ENCODE measurements around the gene POLR3G. TPM values are rescaled to one million over a fixed set of nuclear protein-coding genes. Genes with fewer than 3 reads are reported as not detected.
A peak's percentile ranks its signal among the peaks of the same experiment; 100 is the strongest.

POLR3G gene
- polyA plus RNA-seq, 1 donor from 2014 or later: 2.7 TPM

DNA sequence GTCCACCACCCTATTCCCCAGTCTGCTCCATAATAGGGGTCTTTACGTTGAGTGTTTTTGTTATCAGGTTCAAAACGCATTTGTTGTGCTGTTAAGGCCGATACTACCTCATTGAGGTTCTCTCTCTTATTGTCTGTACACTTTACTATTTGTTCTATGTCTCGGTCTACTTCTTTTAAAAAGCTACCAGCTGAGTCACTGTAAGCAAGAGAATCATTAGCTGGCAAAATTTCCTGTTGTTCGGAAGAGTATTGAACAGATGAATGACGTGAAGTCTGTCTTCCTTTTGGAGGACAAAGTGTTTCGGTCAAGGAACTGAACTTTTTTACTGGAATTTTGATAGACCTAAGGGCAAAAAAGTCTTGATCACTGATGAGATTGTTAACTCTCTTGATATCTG is 44.4 kb downstream of the POLR3G start:
- H3K4me2 ChIP-seq (ENCODE audit: low read length): no peak overlapping the region
- H3K9me2 ChIP-seq (ENCODE audit: insufficient read depth, low read length): no peaks in the 10 kb centered on the region
- no peak overlapping the region for H3K27ac ChIP-seq (ENCODE audit: low read length)
- no peaks in the 10 kb centered on the region for H3K36me3 ChIP-seq (ENCODE audit: insufficient read depth, low read length)
- H3F3A ChIP-seq (ENCODE audit: insufficient read depth, low read length, poor library complexity, severe bottlenecking): no peaks in the 10 kb centered on the region
- no peaks in the 10 kb centered on the region for H3K27me3 ChIP-seq (ENCODE audit: insufficient read depth, low read depth, low read length)
- no peaks in the 10 kb centered on the region for H3K9me3 ChIP-seq (ENCODE audit: low read length)
- no peaks in the 10 kb centered on the region for H3K79me2 ChIP-seq (replicated peaks; ENCODE audit: insufficient read depth, low read length)
- no peak overlapping the region for H2AFZ ChIP-seq (ENCODE audit: low read depth, low read length)
- TF ChIP-seq, protein P1, sequence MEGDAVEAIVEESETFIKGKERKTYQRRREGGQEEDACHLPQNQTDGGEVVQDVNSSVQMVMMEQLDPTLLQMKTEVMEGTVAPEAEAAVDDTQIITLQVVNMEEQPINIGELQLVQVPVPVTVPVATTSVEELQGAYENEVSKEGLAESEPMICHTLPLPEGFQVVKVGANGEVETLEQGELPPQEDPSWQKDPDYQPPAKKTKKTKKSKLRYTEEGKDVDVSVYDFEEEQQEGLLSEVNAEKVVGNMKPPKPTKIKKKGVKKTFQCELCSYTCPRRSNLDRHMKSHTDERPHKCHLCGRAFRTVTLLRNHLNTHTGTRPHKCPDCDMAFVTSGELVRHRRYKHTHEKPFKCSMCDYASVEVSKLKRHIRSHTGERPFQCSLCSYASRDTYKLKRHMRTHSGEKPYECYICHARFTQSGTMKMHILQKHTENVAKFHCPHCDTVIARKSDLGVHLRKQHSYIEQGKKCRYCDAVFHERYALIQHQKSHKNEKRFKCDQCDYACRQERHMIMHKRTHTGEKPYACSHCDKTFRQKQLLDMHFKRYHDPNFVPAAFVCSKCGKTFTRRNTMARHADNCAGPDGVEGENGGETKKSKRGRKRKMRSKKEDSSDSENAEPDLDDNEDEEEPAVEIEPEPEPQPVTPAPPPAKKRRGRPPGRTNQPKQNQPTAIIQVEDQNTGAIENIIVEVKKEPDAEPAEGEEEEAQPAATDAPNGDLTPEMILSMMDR (IDR thresholded peaks at IDR 0.05; ENCODE audit: poor library complexity, severe bottlenecking): no peak
- TF ChIP-seq RAD21 (conservative IDR thresholded peaks at IDR 0.05) (no peak), POLR2AphosphoS5 (IDR thresholded peaks at IDR 0.05) (no peak), EZH2 (IDR thresholded peaks at IDR 0.05; ENCODE audit: borderline replicate concordance, insufficient read depth, low read length, poor library complexity, severe bottlenecking) (no peak), SMC3 (conservative IDR thresholded peaks at IDR 0.05; ENCODE audit: poor library complexity) (no peak), TAF1 (IDR thresholded peaks at IDR 0.05; ENCODE audit: low read depth) (no peak), MXI1 (conservative IDR thresholded peaks at IDR 0.05; ENCODE audit: poor library complexity, severe bottlenecking) (no peak), REST (IDR thresholded peaks at IDR 0.05; ENCODE audit: borderline replicate concordance) (no peak), EP300 (conservative IDR thresholded peaks at IDR 0.05; ENCODE audit: poor library complexity, severe bottlenecking) (no peak)
- H3K9ac ChIP-seq (ENCODE audit: low read length): no peak overlapping the region
- H4K20me1 ChIP-seq (ENCODE audit: insufficient read depth): no peaks in the 10 kb centered on the region
- no peak overlapping the region for H3K4me3 ChIP-seq (ENCODE audit: low read length)

- no peaks in the 10 kb centered on the region for H3K27me3 ChIP-seq (ENCODE audit: insufficient read depth, low read depth, low read length)
- no peaks in the 10 kb centered on the region for H3K36me3 ChIP-seq (ENCODE audit: insufficient read depth, low read length)
- no peaks in the 10 kb centered on the region for H3K9me3 ChIP-seq (ENCODE audit: low read length)
- peaks cover 10% of the 10 kb centered on the region for H3K79me2 ChIP-seq (replicated peaks; ENCODE audit: insufficient read depth, low read length)
- H3K4me3 ChIP-seq (ENCODE audit: low read length): peak overlapping the region; percentile 88
- peak overlapping the region; percentile 94 for H3K4me2 ChIP-seq (ENCODE audit: low read length)
- H3K9me2 ChIP-seq (ENCODE audit: insufficient read depth, low read length): no peaks in the 10 kb centered on the region
- peak overlapping the region; percentile 80 for H3K9ac ChIP-seq (ENCODE audit: low read length)
- H2AFZ ChIP-seq (ENCODE audit: low read depth, low read length): peak overlapping the region; percentile 89
- TF ChIP-seq POLR2AphosphoS5 (IDR thresholded peaks at IDR 0.05): no peak
- TF ChIP-seq TAF1 (IDR thresholded peaks at IDR 0.05; ENCODE audit: low read depth): no peak
- TF ChIP-seq MXI1 (conservative IDR thresholded peaks at IDR 0.05; ENCODE audit: poor library complexity, severe bottlenecking): no peak
- TF ChIP-seq SMC3 (conservative IDR thresholded peaks at IDR 0.05; ENCODE audit: poor library complexity): no peak
- peak; percentile 65 for TF ChIP-seq EP300 (conservative IDR thresholded peaks at IDR 0.05; ENCODE audit: poor library complexity, severe bottlenecking)
- no peak for TF ChIP-seq RAD21 (conservative IDR thresholded peaks at IDR 0.05)
- no peaks in the 10 kb centered on the region for H3F3A ChIP-seq (ENCODE audit: insufficient read depth, low read length, poor library complexity, severe bottlenecking)
- peak overlapping the region; percentile 74 for H3K27ac ChIP-seq (ENCODE audit: low read length)
- H4K20me1 ChIP-seq (ENCODE audit: insufficient read depth): no peaks in the 10 kb centered on the region
Measured at GRCh38 chr5:90528601-90529193, 54.0 kb downstream of the POLR3G start.

Data from neural cell (in vitro differentiated cells).